Measurements from ENCODE around the gene NCBP2L.

NCBP2L gene

DNA sequence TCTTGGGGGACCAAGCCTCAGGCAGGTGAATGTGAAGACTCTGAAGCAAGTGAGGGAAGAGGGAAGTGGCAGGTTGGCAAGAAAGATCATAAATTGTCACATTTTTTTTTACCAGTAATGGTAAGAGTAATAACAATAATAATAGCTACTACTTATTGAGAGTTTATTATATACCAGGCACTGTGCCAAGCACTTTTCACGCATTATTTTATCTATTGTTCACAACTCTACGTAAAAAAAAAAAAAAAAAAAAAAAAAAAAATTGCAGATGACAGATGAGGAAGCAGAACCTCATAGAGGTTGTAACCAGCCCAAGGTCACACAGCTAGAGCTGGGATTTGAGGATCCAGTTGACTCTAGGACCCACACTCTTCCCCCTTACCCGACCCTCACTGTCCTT, 42.9 kb upstream of the NCBP2L start:
- TF ChIP-seq, protein P1, sequence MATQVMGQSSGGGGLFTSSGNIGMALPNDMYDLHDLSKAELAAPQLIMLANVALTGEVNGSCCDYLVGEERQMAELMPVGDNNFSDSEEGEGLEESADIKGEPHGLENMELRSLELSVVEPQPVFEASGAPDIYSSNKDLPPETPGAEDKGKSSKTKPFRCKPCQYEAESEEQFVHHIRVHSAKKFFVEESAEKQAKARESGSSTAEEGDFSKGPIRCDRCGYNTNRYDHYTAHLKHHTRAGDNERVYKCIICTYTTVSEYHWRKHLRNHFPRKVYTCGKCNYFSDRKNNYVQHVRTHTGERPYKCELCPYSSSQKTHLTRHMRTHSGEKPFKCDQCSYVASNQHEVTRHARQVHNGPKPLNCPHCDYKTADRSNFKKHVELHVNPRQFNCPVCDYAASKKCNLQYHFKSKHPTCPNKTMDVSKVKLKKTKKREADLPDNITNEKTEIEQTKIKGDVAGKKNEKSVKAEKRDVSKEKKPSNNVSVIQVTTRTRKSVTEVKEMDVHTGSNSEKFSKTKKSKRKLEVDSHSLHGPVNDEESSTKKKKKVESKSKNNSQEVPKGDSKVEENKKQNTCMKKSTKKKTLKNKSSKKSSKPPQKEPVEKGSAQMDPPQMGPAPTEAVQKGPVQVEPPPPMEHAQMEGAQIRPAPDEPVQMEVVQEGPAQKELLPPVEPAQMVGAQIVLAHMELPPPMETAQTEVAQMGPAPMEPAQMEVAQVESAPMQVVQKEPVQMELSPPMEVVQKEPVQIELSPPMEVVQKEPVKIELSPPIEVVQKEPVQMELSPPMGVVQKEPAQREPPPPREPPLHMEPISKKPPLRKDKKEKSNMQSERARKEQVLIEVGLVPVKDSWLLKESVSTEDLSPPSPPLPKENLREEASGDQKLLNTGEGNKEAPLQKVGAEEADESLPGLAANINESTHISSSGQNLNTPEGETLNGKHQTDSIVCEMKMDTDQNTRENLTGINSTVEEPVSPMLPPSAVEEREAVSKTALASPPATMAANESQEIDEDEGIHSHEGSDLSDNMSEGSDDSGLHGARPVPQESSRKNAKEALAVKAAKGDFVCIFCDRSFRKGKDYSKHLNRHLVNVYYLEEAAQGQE (IDR thresholded peaks at IDR 0.05; ENCODE audit: low read depth), result no peak
- TF ChIP-seq TEAD4 (IDR thresholded peaks at IDR 0.05) (no peak), ZBTB7A (IDR thresholded peaks at IDR 0.05; ENCODE audit: low read depth) (no peak), TCF12 (IDR thresholded peaks at IDR 0.05; ENCODE audit: low read depth) (no peak), NFIC (IDR thresholded peaks at IDR 0.05) (no peak), EP300 (IDR thresholded peaks at IDR 0.05; ENCODE audit: borderline replicate concordance) (no peak), YY1 (IDR thresholded peaks at IDR 0.05; ENCODE audit: low read depth) (no peak), RAD21 (IDR thresholded peaks at IDR 0.05; ENCODE audit: low read depth) (no peak), FOXM1 (IDR thresholded peaks at IDR 0.05; ENCODE audit: borderline replicate concordance, low read depth) (no peak), TAF1 (IDR thresholded peaks at IDR 0.05; ENCODE audit: low read depth) (no peak), CREB1 (IDR thresholded peaks at IDR 0.05; ENCODE audit: low read depth) (no peak), CEBPB (IDR thresholded peaks at IDR 0.05) (no peak), EGR1 (IDR thresholded peaks at IDR 0.05) (no peak)
- TF ChIP-seq, protein P2, sequence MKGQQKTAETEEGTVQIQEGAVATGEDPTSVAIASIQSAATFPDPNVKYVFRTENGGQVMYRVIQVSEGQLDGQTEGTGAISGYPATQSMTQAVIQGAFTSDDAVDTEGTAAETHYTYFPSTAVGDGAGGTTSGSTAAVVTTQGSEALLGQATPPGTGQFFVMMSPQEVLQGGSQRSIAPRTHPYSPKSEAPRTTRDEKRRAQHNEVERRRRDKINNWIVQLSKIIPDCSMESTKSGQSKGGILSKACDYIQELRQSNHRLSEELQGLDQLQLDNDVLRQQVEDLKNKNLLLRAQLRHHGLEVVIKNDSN (IDR thresholded peaks at IDR 0.05), result no peak
- TF ChIP-seq, protein P3, sequence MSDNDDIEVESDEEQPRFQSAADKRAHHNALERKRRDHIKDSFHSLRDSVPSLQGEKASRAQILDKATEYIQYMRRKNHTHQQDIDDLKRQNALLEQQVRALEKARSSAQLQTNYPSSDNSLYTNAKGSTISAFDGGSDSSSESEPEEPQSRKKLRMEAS (IDR thresholded peaks at IDR 0.05), result no peak

DNA sequence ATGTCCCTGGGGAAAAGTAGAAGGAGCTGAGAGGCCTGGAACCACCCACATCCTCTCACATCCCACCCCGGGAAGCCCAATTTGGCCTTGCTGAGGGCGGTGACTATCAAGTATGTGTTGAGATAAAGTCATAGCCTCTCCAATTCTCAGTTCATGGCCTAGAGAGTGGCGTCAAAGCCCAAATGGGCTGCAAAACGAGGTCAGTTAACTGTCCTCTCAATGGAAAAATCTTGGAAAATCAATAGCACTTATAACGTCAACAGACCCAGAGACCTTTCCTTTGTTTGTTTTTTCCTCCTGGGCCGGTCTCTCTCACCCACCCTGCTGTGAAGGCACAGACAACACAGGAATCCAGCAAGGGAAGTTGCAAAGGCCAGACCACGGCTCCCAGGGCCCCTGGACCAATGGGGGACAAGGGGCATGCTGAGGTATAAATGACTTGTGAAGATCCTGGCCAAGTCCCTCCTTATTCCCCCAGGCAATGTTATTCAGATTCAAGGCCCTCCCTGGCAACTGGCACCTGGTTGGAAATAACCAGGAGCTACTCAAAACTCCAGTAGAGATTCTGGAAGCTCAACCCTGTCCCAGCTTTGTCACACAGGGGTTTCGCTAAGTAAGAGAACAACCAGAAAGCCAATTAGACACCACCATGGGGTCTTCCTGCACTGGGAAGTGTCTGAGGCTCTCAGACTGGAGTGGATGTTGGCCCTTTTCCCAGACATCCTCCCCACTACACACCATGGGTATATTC, 40.6 kb upstream of the NCBP2L start:
- no peak for TF ChIP-seq CEBPB (IDR thresholded peaks at IDR 0.05)
- no peak for TF ChIP-seq NFIC (IDR thresholded peaks at IDR 0.05)
- no peak for TF ChIP-seq YY1 (IDR thresholded peaks at IDR 0.05; ENCODE audit: low read depth)
- TF ChIP-seq FOXM1 (IDR thresholded peaks at IDR 0.05; ENCODE audit: borderline replicate concordance, low read depth), result no peak
- TF ChIP-seq, protein P1 (IDR thresholded peaks at IDR 0.05; ENCODE audit: low read depth), result no peak
- TF ChIP-seq ZBTB7A (IDR thresholded peaks at IDR 0.05; ENCODE audit: low read depth), result no peak
- no peak for TF ChIP-seq TAF1 (IDR thresholded peaks at IDR 0.05; ENCODE audit: low read depth)
- no peak for TF ChIP-seq TCF12 (IDR thresholded peaks at IDR 0.05; ENCODE audit: low read depth)
- TF ChIP-seq, protein P2 (IDR thresholded peaks at IDR 0.05), result no peak
- TF ChIP-seq EP300 (IDR thresholded peaks at IDR 0.05; ENCODE audit: borderline replicate concordance), result no peak
- TF ChIP-seq RAD21 (IDR thresholded peaks at IDR 0.05; ENCODE audit: low read depth), result no peak
- TF ChIP-seq EGR1 (IDR thresholded peaks at IDR 0.05), result no peak
- TF ChIP-seq, protein P3 (IDR thresholded peaks at IDR 0.05), result no peak
- no peak for TF ChIP-seq TEAD4 (IDR thresholded peaks at IDR 0.05)

DNA sequence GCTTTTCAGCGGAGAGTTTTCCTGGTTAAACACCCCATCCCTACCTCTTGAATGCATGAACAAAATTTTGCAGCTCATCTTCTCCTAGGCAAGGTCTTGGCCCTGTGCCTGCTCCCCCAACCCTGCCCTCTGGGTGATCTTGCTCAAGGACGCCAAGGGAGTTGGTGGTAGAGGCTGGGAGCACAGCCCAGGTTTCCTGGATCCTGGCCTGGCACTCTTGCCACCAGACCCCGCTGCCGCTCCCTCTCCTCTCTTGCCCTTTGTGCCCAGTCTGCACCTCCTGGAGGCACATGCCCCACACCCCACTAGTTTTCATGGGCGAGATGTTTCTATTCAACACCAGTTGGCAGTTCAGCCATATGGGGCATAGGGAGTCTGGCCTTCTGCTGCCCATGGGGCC, 39.3 kb upstream of the NCBP2L start:
- TF ChIP-seq EGR1 (IDR thresholded peaks at IDR 0.05) (no peak), FOXM1 (IDR thresholded peaks at IDR 0.05; ENCODE audit: borderline replicate concordance, low read depth) (no peak), NFIC (IDR thresholded peaks at IDR 0.05) (no peak)
- TF ChIP-seq, protein P3 (IDR thresholded peaks at IDR 0.05), result no peak

DNA sequence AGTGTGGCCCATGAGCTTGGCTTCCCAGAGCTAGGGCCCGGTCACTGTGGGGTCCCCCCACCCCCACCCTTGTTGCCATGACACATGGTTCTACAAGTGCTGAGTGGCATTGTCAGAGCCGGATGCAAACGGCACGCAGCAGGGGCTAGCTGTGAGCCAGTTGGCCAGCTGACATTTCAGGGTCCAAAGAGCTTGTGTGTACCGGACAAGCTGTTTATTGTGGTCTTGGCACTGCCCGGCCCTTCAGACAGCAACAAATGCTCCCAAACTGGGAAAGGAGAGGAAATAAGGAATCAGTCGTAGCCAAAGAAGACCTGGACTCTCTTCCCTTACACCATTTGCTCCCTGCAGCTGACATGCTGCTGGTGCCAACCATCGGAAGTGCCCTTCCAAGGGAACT, 38.8 kb upstream of the NCBP2L start:
- TF ChIP-seq TCF12 (IDR thresholded peaks at IDR 0.05; ENCODE audit: low read depth) (no peak), EP300 (IDR thresholded peaks at IDR 0.05; ENCODE audit: borderline replicate concordance) (no peak), TEAD4 (IDR thresholded peaks at IDR 0.05) (no peak), NFIC (IDR thresholded peaks at IDR 0.05) (no peak), TAF1 (IDR thresholded peaks at IDR 0.05; ENCODE audit: low read depth) (no peak), ZBTB7A (IDR thresholded peaks at IDR 0.05; ENCODE audit: low read depth) (no peak), CEBPB (IDR thresholded peaks at IDR 0.05) (no peak), YY1 (IDR thresholded peaks at IDR 0.05; ENCODE audit: low read depth) (no peak), EGR1 (IDR thresholded peaks at IDR 0.05) (no peak), RAD21 (IDR thresholded peaks at IDR 0.05; ENCODE audit: low read depth) (no peak)
- TF ChIP-seq, protein P1 (IDR thresholded peaks at IDR 0.05; ENCODE audit: low read depth), result no peak
- TF ChIP-seq, protein P2 (IDR thresholded peaks at IDR 0.05), result no peak
- TF ChIP-seq, protein P3 (IDR thresholded peaks at IDR 0.05), result no peak
